Testis (tissue), 3 donors: ENCODE results near the gene RAB6B. TPM values are rescaled to one million over a fixed set of nuclear protein-coding genes. Genes with fewer than 3 reads are reported as not detected.

Experiments used
- DNase-seq: peaks from one replicate; pipeline ENCODE4 v3.0.0-alpha.2; 2019
- H3K27ac ChIP-seq, 2 donors: fragments of 200-600 bp; sonication (generic); one replicate each; pipeline ENCODE4 v1.5.1; 2019
- H3K27me3 ChIP-seq: fragments of 200-600 bp; sonication (generic); one replicate; pipeline ENCODE4 v1.5.1; 2019
- H3K36me3 ChIP-seq: fragments of 200-600 bp; sonication (generic); one replicate; pipeline ENCODE4 v1.5.1; 2017; ENCODE audit warnings: low read depth; ENCODE audit errors: missing control alignments
- H3K4me1 ChIP-seq: fragments of 200-600 bp; sonication (generic); one replicate; pipeline ENCODE4 v1.5.1; 2019
- H3K4me3 ChIP-seq, 2 donors: fragments of 200-600 bp; sonication (generic); one replicate each; pipeline ENCODE4 v1.5.1; 2017 to 2019
- H3K9me3 ChIP-seq: fragments of 200-600 bp; sonication (generic); one replicate; pipeline ENCODE4 v1.5.1; 2017
- CTCF ChIP-seq, 3 experiments: fragments of 450-650 bp in 2 of 3; fragments of 200-600 bp in 1 of 3; sonication (generic) in 1 of 3; IDR thresholded peaks; one replicate each; pipeline ENCODE4 v1.5.1; 2016 to 2019; ENCODE audit warnings: antibody characterized with exemption in 3 of 3, mild to moderate bottlenecking in 2 of 3, moderate library complexity in 1 of 3
- POLR2A ChIP-seq: fragments of 450-650 bp; IDR thresholded peaks from one replicate; pipeline ENCODE4 v1.6.1; 2017; ENCODE audit warnings: antibody characterized with exemption, mild to moderate bottlenecking, moderate library complexity
- WGBS, 2 donors: methylation state at CpG; one replicate each; pipeline ENCODE4 v1.1.5; 2018; 5-methylcytosine and 5-hydroxymethylcytosine counted together
- intact Hi-C: fragments of 100-400 bp; cut with DNase I; formaldehyde crosslinking; loops from one replicate; pipeline ENCODE4 v1.15.1; 2023; ENCODE audit warnings: low total_unique reads
- polyA plus RNA-seq: library from polyadenylated mRNA; stranded (reverse); fragments of 350-450 nt; fragmentation: Illumina TruSeq; extraction: RNeasy Lipid Tissue Mini Kit (QIAGEN cat#74804); gene quantifications from one replicate; pipeline ENCODE4 v1.2.3, GENCODE V29; 2014; ENCODE audit warnings: low read depth, low replicate concordance; ENCODE audit not compliant: insufficient read depth
- total RNA-seq, 2 donors: library from RNA; depleted of rRNA; stranded (reverse); fragments of >200 nt; gene quantifications; one replicate each; pipeline ENCODE4 v1.2.3, GENCODE V29; 2016

RAB6B gene
- total and polyA plus RNA-seq, 3 donors from 2014 or later: 5.1 to 8.6 (median 7.0) TPM

GRCh38 chr3:133887803-133888703, 7.6 kb downstream of the RAB6B start:
- WGBS, 2 donors: 68 to 69% methylated on average over 3 to 8 of the region's 8 CpGs
- Histone ChIP-seq H3K27me3 (no peaks in the 10 kb centered on the region), H3K4me1 (peaks cover 6% of the 10 kb centered on the region), H3K4me3 (no peak overlapping the region), H3K27ac (no peak overlapping the region), H3K36me3 (no peaks in the 10 kb centered on the region), H3K9me3 (no peaks in the 10 kb centered on the region)
- no peak for TF ChIP-seq CTCF (IDR thresholded peaks at IDR 0.05)
- intact Hi-C loops: no loop called here
- no peak for DNase-seq

- no peak for DNase-seq
- no peak for TF ChIP-seq POLR2A
- TF ChIP-seq CTCF (IDR thresholded peaks at IDR 0.05): no peak
- no peak overlapping the region for H3K27ac ChIP-seq
- no peaks in the 10 kb centered on the region for H3K9me3 ChIP-seq
- H3K36me3 ChIP-seq: no peaks in the 10 kb centered on the region
- intact Hi-C loops: no loop called here
- 88 to 100% methylated on average over 2 to 4 of the region's 4 CpGs for WGBS, 2 donors
- no peaks in the 10 kb centered on the region for H3K27me3 ChIP-seq
- peaks cover 6% of the 10 kb centered on the region for H3K4me1 ChIP-seq
- H3K4me3 ChIP-seq: no peak overlapping the region
These were observed 8.4 kb downstream of the RAB6B start for GRCh38 chr3:133887074-133887802.

- no peak for DNase-seq
- intact Hi-C loops: no loop called here
- no peaks in the 10 kb centered on the region for H3K36me3 ChIP-seq
- TF ChIP-seq CTCF (IDR thresholded peaks at IDR 0.05) (no peak), POLR2A (no peak)
- no peak overlapping the region for H3K4me3 ChIP-seq
- H3K4me1 ChIP-seq: peaks cover 6% of the 10 kb centered on the region
- WGBS, 2 donors: 87 to 89% methylated on average over 6 to 7 of the region's 7 CpGs
- H3K27me3 ChIP-seq: no peaks in the 10 kb centered on the region
- no peaks in the 10 kb centered on the region for H3K9me3 ChIP-seq
- H3K27ac ChIP-seq: no peak overlapping the region
These were observed 9.5 kb downstream of the RAB6B start for GRCh38 chr3:133886031-133886722.

GRCh38 chr3:133884887-133885711, 10.6 kb downstream of the RAB6B start:
- no peak overlapping the region for H3K27ac ChIP-seq
- H3K27me3 ChIP-seq: no peaks in the 10 kb centered on the region
- no peak overlapping the region for H3K4me3 ChIP-seq
- peaks cover 6% of the 10 kb centered on the region for H3K4me1 ChIP-seq
- no peak for TF ChIP-seq CTCF (IDR thresholded peaks at IDR 0.05)
- TF ChIP-seq POLR2A: no peak
- no peak for DNase-seq
- H3K36me3 ChIP-seq: no peaks in the 10 kb centered on the region
- intact Hi-C loops: no loop called here
- no peaks in the 10 kb centered on the region for H3K9me3 ChIP-seq
- WGBS, 2 donors: 91 to 98% methylated on average over 11 of the region's 11 CpGs
